ENCODE results near the gene FOXK2. TPM values are rescaled to one million over a fixed set of nuclear protein-coding genes. Genes with fewer than 3 reads are reported as not detected.

FOXK2 gene
- total RNA-seq, 2 donors from 2014 or later, result 27.8 to 40.3 TPM

- Histone ChIP-seq H3K27ac (no peak overlapping the region), H3K4me1 (no peaks in the 10 kb centered on the region), H3K4me3 (no peak overlapping the region), H3K9me3 (no peaks in the 10 kb centered on the region), H3K27me3 (no peaks in the 10 kb centered on the region), H3K36me3 (peaks cover 81% of the 10 kb centered on the region)
- no peak for TF ChIP-seq CTCF (IDR thresholded peaks at IDR 0.05)
- no peak for DNase-seq (ENCODE audit: low spot score)
Measured at GRCh38 chr17:82479602-82480001, 39.9 kb upstream of the FOXK2 start.

GRCh38 chr17:82480318-82480717, 39.2 kb upstream of the FOXK2 start:
- H3K4me3 ChIP-seq, result no peak overlapping the region
- H3K27me3 ChIP-seq, result no peaks in the 10 kb centered on the region
- H3K4me1 ChIP-seq, result no peaks in the 10 kb centered on the region
- H3K9me3 ChIP-seq, result no peaks in the 10 kb centered on the region
- no peak for DNase-seq (ENCODE audit: low spot score)
- TF ChIP-seq CTCF (IDR thresholded peaks at IDR 0.05), result no peak
- H3K36me3 ChIP-seq, result peaks cover 86% of the 10 kb centered on the region
- no peak overlapping the region for H3K27ac ChIP-seq

- Histone ChIP-seq H3K27me3 (no peaks in the 10 kb centered on the region), H3K4me1 (peaks cover 0 to 6% of the 10 kb centered on the region in 2 donors), H3K27ac (no peak overlapping the region), H3K36me3 (peaks cover 95% of the 10 kb centered on the region), H3K9me3 (no peaks in the 10 kb centered on the region), H3K4me3 (no peak overlapping the region)
- TF ChIP-seq CTCF (IDR thresholded peaks at IDR 0.05), result no peak
- no peak for DNase-seq (ENCODE audit: low spot score)
Measured at GRCh38 chr17:82483204-82483660, 36.3 kb upstream of the FOXK2 start.

GRCh38 chr17:82483836-82484235, 35.7 kb upstream of the FOXK2 start:
- peaks cover 89% of the 10 kb centered on the region for H3K36me3 ChIP-seq
- no peaks in the 10 kb centered on the region for H3K27me3 ChIP-seq
- no peak overlapping the region for H3K27ac ChIP-seq
- no peak overlapping the region for H3K4me3 ChIP-seq
- no peaks in the 10 kb centered on the region for H3K9me3 ChIP-seq
- no peak for DNase-seq (ENCODE audit: low spot score)
- TF ChIP-seq CTCF (IDR thresholded peaks at IDR 0.05), result no peak
- peaks cover 0 to 11% of the 10 kb centered on the region in 2 donors for H3K4me1 ChIP-seq

- no peak for DNase-seq (ENCODE audit: low spot score)
- Histone ChIP-seq H3K4me3 (no peak overlapping the region), H3K4me1 (peaks cover 0 to 13% of the 10 kb centered on the region in 2 donors), H3K36me3 (peaks cover 63% of the 10 kb centered on the region), H3K27me3 (no peaks in the 10 kb centered on the region), H3K27ac (no peak overlapping the region), H3K9me3 (no peaks in the 10 kb centered on the region)
- no peak for TF ChIP-seq CTCF (IDR thresholded peaks at IDR 0.05)
Measured at GRCh38 chr17:82486231-82487094, 33.1 kb upstream of the FOXK2 start.
